NCI-H2107 treated with DMSO at 0.1 percent for 48 hours (cell line): ENCODE data around the gene PNCK.
"Not testable (repeated sequence)": the region's sequence is repeated elsewhere in the genome, so short reads cannot be mapped to it uniquely, and the experiment has no call there.

Experiments
- DNase-seq: peaks from one replicate; lab custom pipeline; 2025; ENCODE audit not compliant: unreplicated experiment; lab: John Stamatoyannopoulos, UW

PNCK gene

DNA sequence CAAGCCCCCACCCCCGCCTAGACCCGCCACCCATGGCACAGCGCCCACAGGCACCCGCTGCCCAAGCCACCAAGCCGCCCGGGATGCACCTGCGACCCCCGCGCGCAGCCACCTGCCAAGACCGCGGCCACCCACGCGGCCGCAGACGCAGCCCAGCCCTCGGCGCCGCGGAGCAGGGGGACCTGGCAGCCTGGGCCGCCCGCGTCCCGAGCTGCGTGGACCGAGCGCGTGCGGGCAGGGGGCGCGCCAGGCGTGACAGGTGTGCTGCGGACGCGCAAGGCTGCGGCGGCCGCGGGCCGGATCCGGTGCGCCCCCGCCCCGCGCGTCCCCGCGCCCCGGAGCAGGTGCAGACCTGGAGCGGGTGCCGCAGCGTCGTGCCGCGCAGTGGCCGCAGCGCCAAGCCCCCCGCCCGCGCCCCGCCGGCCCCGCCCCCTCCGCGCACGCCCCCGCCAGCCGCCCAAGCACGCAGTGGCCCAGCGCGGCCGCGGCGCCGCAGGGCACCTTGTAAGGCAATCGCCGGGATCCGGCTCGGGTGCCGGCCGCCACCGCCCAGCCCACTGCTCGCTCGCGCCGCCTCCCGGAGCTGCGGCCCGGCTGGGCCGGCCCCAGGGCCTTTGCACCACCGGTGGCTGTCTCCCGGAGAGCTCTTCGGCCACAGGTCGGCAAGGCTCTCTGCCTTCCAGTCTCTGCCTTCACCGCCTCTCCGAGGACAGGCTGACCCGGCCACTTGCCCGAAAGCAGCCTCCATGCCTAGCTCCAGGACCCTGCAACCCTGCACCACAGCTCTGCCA lies at the start of gene PNCK:
Gene PNCK, minus strand, starts transcription at position 386 of the 791 bp plus-strand sequence. CDS start 737 bp downstream, outside the sequence.
- DNase-seq: no peak

DNA sequence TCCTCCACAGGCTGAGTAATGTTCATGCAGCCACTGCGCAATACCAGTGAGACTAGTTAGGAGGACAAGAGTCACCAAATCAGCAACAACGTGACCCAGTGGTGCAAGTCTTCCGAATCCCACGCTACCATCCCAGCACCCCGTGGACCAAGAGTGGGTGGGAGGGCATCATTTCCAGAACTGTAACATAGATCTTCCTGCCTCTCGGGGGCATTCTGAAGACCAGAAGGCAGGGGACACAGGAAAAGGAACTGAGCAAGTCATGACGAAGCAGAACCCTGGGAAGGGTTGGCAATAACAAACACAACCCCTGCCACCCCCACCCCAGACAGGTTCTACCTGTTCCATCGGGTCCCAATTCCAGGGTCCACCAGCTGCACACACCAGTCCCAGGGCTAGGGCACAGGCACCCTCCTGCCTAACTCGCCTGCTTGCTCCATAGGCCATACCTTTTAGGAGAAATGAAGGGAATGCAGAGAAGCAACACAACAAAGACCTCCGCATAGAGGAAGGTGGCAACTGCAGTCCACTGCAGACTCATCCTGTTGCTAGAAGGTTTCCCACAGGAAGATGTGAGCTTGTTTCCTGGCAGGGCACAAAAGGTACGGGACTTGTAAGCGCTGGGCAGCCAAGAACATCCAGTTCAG lies 49.2 kb upstream of the PNCK start:
- no peak for DNase-seq

DNA sequence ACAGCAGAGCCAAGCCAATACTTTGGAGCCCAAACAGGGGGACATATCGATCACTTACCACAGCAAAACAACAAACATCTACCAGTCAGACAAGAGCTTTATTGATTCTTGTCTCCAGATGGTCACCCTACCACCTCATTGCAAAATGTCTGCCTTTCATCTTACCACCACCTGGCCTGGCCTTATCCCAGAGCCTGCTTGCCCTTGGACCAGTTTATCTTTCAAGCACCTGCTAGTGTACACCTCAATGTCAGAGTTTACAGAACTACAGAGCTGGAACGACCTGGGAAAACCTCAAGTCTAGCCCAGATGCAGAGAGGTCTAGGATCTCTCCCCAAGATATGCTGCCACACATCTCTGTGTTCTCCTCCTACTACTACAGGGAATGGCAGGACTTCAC lies 46.1 kb upstream of the PNCK start:
- DNase-seq: no peak

DNA sequence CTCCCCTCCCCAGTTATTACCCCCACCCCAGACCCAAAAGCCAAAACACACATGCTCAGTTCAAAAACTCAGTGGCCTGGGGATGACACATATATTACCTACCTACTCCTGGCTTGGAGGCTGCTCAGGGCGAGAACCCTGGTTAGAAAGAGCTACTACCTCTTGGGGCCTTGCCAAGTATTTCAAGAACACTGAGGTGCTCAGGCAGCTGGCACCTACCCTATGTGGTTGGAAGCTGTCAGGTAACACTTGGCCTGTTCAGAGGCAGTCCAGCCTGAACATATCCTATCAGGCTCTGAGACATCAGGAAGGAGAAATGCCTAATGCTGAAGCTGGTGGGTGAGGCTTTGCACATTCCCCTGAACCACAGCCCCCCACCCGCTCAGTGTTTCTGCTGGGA lies 45.6 kb upstream of the PNCK start:
- no peak for DNase-seq

DNA sequence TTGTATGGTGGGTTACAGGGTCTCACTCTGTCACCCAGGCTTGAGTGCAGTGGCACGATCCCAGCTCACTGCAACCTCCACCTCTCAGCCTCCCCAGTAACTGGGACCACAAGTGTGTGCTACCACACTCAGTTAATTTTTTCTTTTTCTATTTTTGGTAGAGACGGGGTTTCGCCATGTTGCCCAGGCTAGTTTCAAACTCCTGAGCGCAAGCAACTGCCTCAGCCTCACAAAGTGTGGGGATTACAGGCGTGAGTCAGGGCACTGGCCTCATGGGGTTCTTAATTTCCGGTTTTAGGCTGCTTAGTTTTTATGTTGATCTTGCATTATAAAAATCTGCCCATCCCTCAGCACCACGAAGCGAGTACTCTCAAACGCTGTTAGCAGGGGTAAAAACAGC lies 43.8 kb upstream of the PNCK start:
- no peak for DNase-seq

DNA sequence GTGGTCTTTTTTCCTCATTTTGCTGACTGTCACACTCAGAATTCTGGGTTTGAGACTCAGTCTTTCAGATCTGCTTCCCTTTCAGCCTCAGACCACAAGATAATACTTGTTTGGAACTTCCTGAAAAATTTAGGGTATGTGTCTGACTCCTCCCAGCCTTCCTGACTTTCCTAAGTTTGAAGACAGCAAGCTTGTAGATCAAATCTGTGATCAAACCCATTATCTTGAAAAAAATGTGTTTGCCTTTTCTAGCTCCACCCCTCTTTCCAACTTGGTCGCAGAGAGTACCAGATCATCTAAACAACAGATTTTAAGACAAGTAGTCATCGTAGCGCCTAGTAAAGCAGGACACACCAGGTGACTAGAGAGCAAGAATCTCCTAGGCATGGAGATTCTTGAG lies 40.6 kb upstream of the PNCK start:
- no peak for DNase-seq

DNA sequence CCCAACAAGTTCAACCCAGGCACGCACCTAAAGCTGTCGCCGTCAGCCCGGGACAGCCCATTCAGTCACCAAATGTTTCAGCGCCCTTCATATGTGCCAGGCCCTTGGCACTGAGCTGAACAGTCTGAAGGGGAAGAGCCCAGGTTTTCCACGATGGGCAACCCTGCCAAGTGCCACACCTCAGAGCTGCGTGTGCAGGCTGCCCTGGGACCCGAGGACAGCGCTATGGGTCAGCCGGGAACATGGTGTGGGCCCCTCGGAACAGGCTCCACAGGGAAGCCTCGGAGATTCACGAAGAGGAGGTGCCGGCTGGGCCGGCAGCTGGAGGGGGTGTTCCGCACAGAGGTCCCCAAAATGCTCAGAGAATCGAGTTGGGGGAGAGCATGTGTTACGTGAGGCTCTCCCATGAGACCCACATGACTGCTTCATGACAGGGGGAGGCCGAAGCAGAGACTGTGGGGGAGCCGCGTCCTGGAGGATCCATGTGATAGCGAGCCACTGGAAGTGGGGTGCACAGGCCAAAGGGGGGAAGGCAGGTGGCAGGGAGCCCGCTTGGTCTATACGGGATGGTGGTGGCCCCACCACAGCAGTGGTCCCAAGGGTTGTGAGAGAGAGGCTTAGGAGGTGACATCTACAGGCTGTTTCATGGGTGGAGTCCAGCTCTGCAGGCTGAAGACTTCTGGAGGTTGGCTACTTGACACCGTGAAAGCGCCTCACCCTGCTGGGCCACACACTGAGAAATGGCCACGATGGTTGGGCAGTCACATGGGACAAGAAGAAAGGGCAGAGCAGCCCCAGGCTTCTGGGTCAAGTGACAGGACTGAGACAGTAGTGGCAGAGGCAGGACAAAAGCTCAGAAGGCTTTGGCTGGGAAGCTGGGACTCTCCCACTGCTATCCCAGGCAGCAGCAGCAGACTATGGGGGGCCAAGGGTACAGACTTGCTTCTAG lies 36.4 kb upstream of the PNCK start:
- no peak for DNase-seq

DNA sequence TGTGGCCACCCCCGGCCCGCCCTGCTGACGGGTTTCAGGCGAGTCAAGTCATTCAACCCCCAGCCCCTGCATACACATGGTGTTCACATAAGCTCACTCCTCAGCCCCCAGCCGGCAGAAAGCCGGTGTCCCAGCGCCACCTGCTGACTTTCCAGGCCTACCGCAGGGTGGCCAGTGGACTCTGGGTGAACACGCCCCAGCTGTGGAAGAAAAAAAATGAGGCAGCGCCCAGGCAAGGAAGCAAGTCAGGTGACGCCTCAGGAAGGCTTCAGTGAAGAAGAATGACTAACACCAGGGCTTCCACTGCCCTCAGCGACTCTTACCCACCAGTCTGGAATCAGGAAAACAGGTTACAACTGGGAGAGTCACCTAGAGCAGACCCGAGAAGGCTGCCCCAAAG lies 34.8 kb upstream of the PNCK start:
- DNase-seq: peak; percentile 43

DNA sequence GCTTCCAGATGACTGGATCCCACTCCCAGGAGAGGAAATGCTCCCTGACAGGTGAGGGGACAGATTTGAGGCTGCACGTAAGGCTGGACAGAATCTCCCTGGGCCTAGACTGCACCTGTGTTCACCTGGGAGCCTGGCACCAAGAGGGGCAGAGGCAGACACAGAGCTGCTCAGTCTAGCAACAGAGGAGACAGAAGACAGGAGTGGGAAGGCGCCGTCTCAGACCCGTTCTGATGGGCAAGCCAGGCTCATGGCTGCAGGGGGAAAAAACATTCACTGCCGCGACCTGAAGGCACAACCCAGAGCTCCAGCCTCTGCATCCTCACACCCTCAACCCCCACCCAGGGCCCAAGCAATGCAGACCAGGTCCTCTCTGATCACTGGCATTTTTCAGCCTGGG lies 33.8 kb upstream of the PNCK start:
- no peak for DNase-seq

DNA sequence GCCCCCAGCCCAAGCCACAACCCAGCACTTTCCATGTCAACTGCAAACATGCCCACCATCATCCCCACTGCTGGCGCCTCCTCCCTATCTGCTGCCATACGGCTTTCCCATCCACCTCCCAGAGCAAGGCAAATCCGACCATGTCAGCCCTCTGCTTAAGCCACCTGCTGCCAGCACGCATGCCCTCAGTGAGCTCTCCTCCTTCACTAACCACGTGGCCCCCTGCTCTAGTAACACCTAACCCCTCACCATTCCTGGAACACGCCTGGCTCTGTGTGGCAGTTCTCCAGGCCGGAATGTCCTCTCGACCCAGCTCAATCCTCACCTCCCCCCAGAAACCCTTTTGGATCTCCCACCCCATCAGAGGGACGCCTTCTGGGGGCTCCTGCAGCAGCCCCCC lies 33.2 kb upstream of the PNCK start:
- no peak for DNase-seq

DNA sequence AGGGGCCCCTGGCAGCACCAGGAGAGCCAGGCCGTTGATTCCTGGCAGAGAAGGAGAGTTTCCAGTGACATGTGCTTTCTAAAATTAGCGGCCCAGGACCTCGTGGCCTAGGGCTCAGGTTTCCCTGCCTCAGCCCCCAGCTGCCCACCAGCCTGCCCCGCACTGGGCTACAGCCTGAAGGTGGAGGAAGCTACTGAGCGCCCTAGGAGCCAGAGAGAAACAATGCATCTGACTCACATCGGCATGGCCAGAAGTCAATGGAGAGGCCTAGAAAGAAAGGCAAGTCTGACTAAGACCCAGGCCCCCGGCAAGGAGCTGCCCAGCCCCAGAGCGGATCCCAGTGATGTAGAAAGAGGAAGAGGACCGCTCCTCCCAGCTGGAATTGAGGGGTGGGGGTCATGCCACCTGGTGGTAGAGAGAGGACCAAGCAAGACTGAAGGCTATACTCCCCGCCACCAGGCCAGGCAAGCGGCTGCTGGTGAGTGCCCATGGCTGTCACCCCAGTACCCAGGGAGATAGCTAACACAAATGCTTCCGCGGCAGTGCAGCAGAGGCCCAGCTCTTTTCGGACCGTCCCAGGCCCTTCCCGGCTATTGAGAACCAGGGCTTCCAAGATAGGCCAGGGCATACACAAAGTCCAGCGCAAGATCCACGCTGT lies 31.9 kb upstream of the PNCK start:
- DNase-seq: not testable (repeated sequence)

DNA sequence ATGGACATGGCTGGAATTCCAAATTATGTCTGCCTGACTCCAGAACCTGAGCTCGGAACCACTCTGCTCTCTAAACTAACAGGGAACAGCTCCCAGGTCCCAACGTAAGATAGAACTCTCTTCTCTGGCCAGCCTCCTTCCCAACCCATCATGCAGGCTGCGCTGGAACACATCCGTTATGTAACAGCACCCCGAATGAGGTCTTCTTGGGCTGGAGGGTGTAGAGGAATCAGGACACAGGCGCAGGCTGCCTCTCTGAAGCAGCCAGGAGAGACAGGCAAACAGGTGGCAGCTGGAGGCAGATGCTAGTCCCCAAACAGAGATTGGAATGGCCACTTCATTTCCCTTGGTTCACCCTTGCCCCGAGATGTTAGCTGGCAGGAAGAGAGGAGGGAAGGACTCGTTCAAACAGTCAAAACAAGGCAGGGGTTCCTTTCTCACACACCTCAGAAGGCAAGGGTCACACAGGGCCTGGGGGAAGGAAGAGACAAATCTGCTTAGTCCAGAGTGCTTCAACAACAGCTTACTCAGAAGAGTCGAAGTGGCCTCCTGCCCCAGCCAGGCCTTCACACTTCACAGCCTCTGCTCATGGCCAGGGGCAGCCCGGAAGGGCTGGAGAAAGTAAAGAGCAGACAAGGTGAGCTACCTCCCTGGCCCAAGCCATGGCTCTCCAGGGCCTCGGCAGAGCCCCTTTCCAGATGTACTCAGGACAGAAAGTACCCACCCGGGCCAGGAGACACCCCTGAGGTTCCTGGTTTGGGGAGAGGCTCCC lies 31.2 kb upstream of the PNCK start:
- DNase-seq: not testable (repeated sequence)

DNA sequence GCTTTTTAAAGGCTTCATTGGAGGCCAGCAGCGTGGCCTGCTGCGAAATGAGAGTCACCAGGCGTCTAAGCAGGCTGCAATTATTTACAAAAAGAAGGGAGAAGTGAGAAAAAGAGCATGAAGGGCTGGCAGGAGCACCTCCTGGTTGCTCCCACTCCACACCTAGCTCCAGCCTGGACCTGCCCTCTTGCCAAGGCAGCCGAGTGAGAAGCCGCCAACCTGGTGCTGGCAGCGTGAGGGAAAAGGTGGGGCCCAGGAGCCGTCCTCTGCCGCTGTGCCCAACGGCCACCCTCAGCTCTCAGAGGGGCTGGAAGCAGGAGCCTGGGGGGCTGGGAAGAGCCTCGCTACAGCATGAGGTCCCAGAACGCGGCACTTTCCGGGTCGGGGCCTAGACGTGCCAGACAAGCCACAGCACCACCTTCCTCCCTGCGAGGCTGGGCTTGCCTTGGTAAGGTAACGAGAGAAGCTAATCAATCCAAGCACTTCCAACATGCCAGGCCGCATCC lies 30.5 kb upstream of the PNCK start:
- DNase-seq: no peak

DNA sequence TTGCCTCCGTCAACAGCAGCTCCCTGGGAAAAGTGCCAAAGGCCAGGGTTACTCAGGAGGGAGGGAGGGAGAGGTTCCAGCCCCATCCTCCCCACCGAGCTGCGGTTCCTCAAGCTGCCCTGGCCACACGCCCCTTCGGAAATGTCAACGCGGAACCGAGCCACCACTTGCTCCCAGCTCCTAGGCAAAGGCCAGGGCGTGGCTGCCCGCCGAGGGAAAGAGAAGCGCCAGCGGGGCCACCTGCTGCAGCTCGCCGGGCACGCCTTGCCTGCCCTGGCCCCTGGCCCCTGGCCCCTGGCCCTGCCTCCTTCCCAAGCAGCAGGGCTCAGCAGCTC lies 29.4 kb upstream of the PNCK start:
- DNase-seq: no peak

DNA sequence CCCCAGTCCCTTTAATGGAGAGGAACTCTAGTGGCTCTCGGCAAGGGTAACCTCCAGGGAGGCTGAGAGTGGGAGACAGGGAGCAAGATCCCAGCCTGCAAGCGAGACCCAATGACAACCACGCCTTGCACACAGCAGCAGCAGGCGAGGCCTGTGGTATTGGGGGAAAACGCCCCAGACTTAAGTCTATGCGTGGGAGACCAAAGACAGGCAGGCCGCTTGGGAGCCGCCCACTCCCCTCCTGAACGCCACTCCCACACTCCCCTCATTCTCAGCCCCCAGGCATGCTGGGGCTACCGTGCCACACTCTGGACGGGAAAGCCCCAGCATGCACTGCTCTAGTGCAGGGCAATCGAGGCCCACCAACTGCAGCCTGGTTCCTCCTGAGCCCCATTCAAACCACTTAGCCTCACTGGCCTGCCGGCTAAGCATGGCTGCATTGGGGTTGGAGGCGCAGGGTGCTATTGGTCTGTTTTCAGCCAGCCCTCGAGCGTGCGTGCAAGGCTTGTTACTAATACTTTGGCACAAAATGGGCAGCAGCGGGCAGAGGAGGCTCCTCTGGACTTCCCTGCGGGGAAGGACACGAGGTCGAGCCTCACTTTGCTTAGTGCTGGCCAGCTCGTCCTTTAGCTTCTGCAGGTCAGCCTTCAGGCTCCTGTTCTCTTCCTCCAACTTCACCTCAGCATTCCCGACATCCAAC lies 28.9 kb upstream of the PNCK start:
- no peak for DNase-seq

DNA sequence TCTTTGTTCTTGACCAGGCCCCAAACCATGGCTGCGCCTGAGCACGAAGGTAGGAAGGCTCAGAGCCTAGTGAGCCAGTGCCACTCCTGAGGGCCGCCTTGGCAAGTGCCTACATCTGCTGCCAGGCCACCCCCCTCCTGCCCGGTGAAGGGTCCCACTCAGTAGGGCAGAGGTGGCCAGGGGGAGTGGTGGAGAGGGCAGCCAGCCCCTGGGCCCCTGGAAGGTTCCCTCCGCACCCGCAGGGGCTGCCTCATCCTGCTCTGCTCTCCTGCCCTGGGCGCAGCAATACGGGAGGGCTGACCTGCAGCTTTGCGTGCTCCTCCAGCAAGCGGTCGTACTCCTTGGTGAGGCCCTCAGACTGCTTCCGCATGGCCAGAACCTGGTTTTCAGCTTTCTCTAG lies 28.1 kb upstream of the PNCK start:
- no peak for DNase-seq

DNA sequence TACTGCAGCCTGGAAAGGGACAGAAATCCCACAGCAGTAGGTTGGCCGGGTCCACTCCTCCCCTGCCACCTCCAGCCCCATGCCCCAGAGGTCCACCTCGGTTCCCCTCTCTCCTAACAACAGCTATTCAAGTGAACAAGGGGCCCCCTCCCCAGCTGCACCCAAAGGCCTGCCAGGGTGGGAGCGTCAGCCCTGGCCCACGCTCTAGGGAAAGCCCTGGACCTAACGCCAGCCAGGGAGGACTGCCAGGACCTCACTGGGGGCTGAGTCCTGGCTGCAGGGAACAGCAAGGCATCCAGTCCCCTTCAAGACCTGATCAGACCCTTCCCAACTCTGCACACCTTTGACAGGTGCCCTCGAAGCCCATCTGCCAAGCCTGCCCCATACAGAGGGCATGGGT lies 27.4 kb upstream of the PNCK start:
- no peak for DNase-seq

DNA sequence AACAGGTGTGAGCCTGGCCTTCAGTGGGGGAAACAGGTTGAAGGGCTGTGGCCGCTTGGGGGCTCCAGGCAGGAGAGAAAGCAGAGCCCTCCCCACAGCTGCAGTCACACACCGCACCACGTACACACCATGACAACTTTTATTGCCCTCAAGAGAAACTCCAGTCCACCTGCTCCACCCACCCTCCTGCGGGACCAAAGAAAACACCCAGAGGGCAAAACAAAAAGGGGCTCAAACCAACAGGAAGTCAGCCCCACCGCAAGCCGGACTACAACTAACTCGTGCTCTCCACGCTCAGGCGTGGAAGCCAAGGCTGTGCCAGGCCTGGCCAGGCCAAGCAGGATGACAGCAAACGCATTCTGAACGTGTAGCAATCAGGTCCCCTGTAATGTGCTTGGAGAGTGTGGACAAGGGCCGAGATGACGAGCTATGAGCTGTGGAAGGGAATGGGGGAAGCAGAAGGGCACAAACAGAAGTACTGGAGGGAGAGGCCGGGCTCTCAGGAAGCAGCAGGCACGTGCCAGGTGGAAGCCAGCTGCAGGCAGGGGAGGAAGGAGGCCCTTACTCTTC lies 26.8 kb upstream of the PNCK start:
- DNase-seq: no peak

DNA sequence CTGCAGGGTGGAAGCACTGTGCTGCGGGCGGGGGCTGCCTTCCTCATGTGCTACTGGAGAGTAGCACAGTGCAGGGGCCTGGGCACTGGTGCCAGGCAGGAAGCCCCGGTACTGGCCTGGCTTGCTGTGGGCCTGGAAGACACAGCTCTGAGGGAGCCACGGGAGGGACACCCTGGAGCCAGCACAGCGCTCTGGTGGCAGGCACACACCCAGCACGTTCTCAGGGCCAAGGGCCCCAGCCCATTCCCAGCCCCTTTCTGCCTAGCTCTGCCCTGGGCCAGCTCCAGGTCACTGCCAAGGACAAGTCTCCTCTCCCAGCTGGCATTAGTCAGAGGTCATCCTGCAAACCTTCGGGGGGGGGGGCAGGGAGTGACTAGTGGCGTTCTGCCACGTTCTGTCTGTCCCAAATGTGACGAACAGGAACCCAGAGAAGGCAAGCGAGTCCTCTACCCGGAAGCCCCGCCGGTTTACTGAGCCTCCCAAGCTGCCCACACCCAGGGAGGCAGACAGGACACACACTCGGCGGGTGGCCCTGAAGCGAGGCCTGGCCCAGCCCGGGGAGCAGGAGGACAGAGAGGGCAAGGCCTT lies 26.3 kb upstream of the PNCK start:
- DNase-seq: not testable (repeated sequence)
